Mesenchymal stem cell (in vitro differentiated cells and primary cell): ENCODE data around the gene CELSR1.

Source experiments
- DNase-seq: peaks from one replicate; pipeline ENCODE4 v3.0.0-alpha.2; 2013
- H2AFZ ChIP-seq: one replicate; pipeline ENCODE4 v1.6.1; 2013; ENCODE audit warnings: low read depth, mild to moderate bottlenecking, control low read depth, inconsistent platforms, low read length, moderate library complexity
- H2AK5ac ChIP-seq: 2 replicates; pipeline ENCODE4 v1.6.1; 2013; ENCODE audit warnings: low read length, moderate library complexity, mild to moderate bottlenecking, inconsistent platforms; ENCODE audit not compliant: severe bottlenecking
- H2BK120ac ChIP-seq: one replicate; pipeline ENCODE4 v1.6.1; 2013; ENCODE audit warnings: low read depth, mild to moderate bottlenecking, inconsistent platforms, low read length, moderate library complexity
- H2BK12ac ChIP-seq, 2 experiments: one replicate each; pipeline ENCODE4 v1.6.1; 2013; ENCODE audit warnings: inconsistent platforms in 2 of 2, low read length in 2 of 2, mild to moderate bottlenecking in 2 of 2, moderate library complexity in 2 of 2, control low read depth in 1 of 2
- H2BK15ac ChIP-seq: one replicate; pipeline ENCODE4 v1.6.1; 2013; ENCODE audit warnings: mild to moderate bottlenecking, low read depth, inconsistent platforms; ENCODE audit not compliant: poor library complexity, severe bottlenecking
- H2BK5ac ChIP-seq: 2 replicates; pipeline ENCODE4 v1.6.1; 2013; ENCODE audit warnings: low read depth, mild to moderate bottlenecking, low read length, control low read depth, inconsistent platforms; ENCODE audit not compliant: poor library complexity, severe bottlenecking
- H3K14ac ChIP-seq, 2 experiments: one replicate each; pipeline ENCODE4 v1.6.1; 2013; ENCODE audit warnings: inconsistent platforms in 2 of 2, low read length in 2 of 2, control low read depth in 1 of 2, mild to moderate bottlenecking in 1 of 2, moderate library complexity in 1 of 2
- H3K18ac ChIP-seq, 2 experiments: one replicate each; pipeline ENCODE4 v1.6.1; 2013; ENCODE audit warnings: inconsistent platforms in 2 of 2, low read length in 2 of 2, control low read depth in 1 of 2, low read depth in 1 of 2, mild to moderate bottlenecking in 1 of 2
- H3K23ac ChIP-seq, 2 experiments: one replicate each; pipeline ENCODE4 v1.6.1; 2013; ENCODE audit warnings: inconsistent platforms in 2 of 2, low read length in 2 of 2, mild to moderate bottlenecking in 2 of 2, moderate library complexity in 2 of 2, control low read depth in 1 of 2
- H3K27ac ChIP-seq: 2 replicates; pipeline ENCODE4 v1.5.1; 2013; ENCODE audit warnings: mild to moderate bottlenecking, moderate library complexity, low read length, control low read depth, inconsistent platforms; ENCODE audit not compliant: poor library complexity, severe bottlenecking
- H3K27me3 ChIP-seq, 2 experiments: 2 replicates each; pipeline versions ENCODE4 v1.6.1 to v1.7.0; 2013; ENCODE audit warnings: low read length in 2 of 2, mild to moderate bottlenecking in 2 of 2, moderate library complexity in 2 of 2, control low read depth in 1 of 2, inconsistent platforms in 1 of 2; ENCODE audit not compliant: control insufficient read depth in 1 of 2, insufficient read depth in 1 of 2
- H3K36me3 ChIP-seq, 2 experiments: 2 replicates each; pipeline versions ENCODE4 v1.6.1 to v1.7.0; 2013; ENCODE audit warnings: low read length in 2 of 2, control low read depth in 1 of 2, inconsistent platforms in 1 of 2, low read depth in 1 of 2, mild to moderate bottlenecking in 1 of 2; ENCODE audit not compliant: insufficient read depth in 2 of 2, control insufficient read depth in 1 of 2
- H3K4ac ChIP-seq, 2 experiments: one replicate each; pipeline ENCODE4 v1.6.1; 2013; ENCODE audit warnings: inconsistent platforms in 2 of 2, low read length in 2 of 2, mild to moderate bottlenecking in 2 of 2, moderate library complexity in 2 of 2, control low read depth in 1 of 2, low read depth in 1 of 2
- H3K4me1 ChIP-seq: 2 replicates; pipeline ENCODE4 v1.6.1; 2013; ENCODE audit warnings: low read depth, low read length, control low read depth; ENCODE audit not compliant: control insufficient read depth, insufficient read depth
- H3K4me2 ChIP-seq: 2 replicates; pipeline ENCODE4 v1.6.1; 2013; ENCODE audit warnings: low read length, mild to moderate bottlenecking, inconsistent platforms; ENCODE audit not compliant: poor library complexity, severe bottlenecking
- H3K4me3 ChIP-seq, 2 experiments: 2 replicates each; pipeline versions ENCODE4 v1.5.1 to v1.7.0; 2013; ENCODE audit warnings: low read length in 2 of 2, mild to moderate bottlenecking in 2 of 2, control low read depth in 1 of 2, low read depth in 1 of 2; ENCODE audit not compliant: insufficient read depth in 1 of 2
- H3K79me1 ChIP-seq: replicated peaks from 2 replicates; pipeline ENCODE4 v1.6.1; 2013; ENCODE audit warnings: mild to moderate bottlenecking, control low read depth, low read length, inconsistent platforms; ENCODE audit not compliant: poor library complexity, severe bottlenecking
- H3K9ac ChIP-seq: 2 replicates; pipeline ENCODE4 v1.7.0; 2013; ENCODE audit warnings: mild to moderate bottlenecking, low read length, moderate library complexity
- H3K9me3 ChIP-seq: 2 replicates; pipeline ENCODE4 v1.7.0; 2013; ENCODE audit warnings: mild to moderate bottlenecking, low read length; ENCODE audit not compliant: control insufficient read depth
- H4K8ac ChIP-seq: one replicate; pipeline ENCODE4 v1.6.1; 2013; ENCODE audit warnings: inconsistent platforms, mild to moderate bottlenecking, low read length, moderate library complexity
- H4K91ac ChIP-seq: one replicate; pipeline ENCODE4 v1.6.1; 2013; ENCODE audit warnings: mild to moderate bottlenecking, low read length, inconsistent platforms
- WGBS: methylation state at CpG from one replicate; pipeline ENCODE4 v1.1.7; 2013; ENCODE audit warnings: mixed read lengths; 5-methylcytosine and 5-hydroxymethylcytosine counted together

CELSR1 gene

GRCh38 chr22:46349681-46350080, 187.7 kb downstream of the CELSR1 start:
- H2BK5ac ChIP-seq: no peak overlapping the region
- H3K4ac ChIP-seq: no peak overlapping the region
- WGBS: 91% methylated on average over 6 of the region's 6 CpGs
- H3K9me3 ChIP-seq: no peaks in the 10 kb centered on the region
- peaks cover 22% of the 10 kb centered on the region for H3K4me1 ChIP-seq
- H4K8ac ChIP-seq: no peak overlapping the region
- no peak for DNase-seq
- H3K27me3 ChIP-seq: no peaks in the 10 kb centered on the region
- H3K18ac ChIP-seq: no peak overlapping the region
- H4K91ac ChIP-seq: no peak overlapping the region
- peaks cover 51% of the 10 kb centered on the region for H3K79me1 ChIP-seq
- H2AFZ ChIP-seq: no peak overlapping the region
- H3K23ac ChIP-seq: no peak overlapping the region
- H3K36me3 ChIP-seq: peaks cover 80 to 99% of the 10 kb centered on the region in 2 experiments
- H2BK15ac ChIP-seq: no peak overlapping the region
- H2BK120ac ChIP-seq: no peak overlapping the region
- H3K27ac ChIP-seq: no peak overlapping the region
- H2BK12ac ChIP-seq: no peak overlapping the region
- H2AK5ac ChIP-seq: no peak overlapping the region
- H3K14ac ChIP-seq: no peak overlapping the region
- H3K9ac ChIP-seq: no peak overlapping the region
- H3K4me3 ChIP-seq: no peak overlapping the region
- H3K4me2 ChIP-seq: no peak overlapping the region

- no peaks in the 10 kb centered on the region for H3K9me3 ChIP-seq
Observed at GRCh38 chr22:46349238-46349637, 188.2 kb downstream of the CELSR1 start.

GRCh38 chr22:46348099-46348695, 189.2 kb downstream of the CELSR1 start:
- H3K14ac ChIP-seq: no peak overlapping the region

More at GRCh38 chr22:46349238-46349637, 188.2 kb downstream of the CELSR1 start:
- no peak overlapping the region for H4K91ac ChIP-seq
- H2BK12ac ChIP-seq: no peak overlapping the region
- no peak overlapping the region for H4K8ac ChIP-seq
- no peak overlapping the region for H3K4me2 ChIP-seq
- H3K27me3 ChIP-seq: no peaks in the 10 kb centered on the region
- peaks cover 21% of the 10 kb centered on the region for H3K4me1 ChIP-seq
- H3K14ac ChIP-seq: no peak overlapping the region
- H3K23ac ChIP-seq: no peak overlapping the region
- no peak overlapping the region for H3K27ac ChIP-seq
- peaks cover 80 to 99% of the 10 kb centered on the region in 2 experiments for H3K36me3 ChIP-seq
- no peak overlapping the region for H2AFZ ChIP-seq
- H2AK5ac ChIP-seq: no peak overlapping the region
- no peak for DNase-seq
- no peak overlapping the region for H2BK15ac ChIP-seq
- H3K4me3 ChIP-seq: no peak overlapping the region
- no peak overlapping the region for H3K4ac ChIP-seq
- H3K9ac ChIP-seq: no peak overlapping the region
- no peak overlapping the region for H2BK120ac ChIP-seq
- H3K79me1 ChIP-seq: peaks cover 53% of the 10 kb centered on the region
- no peak overlapping the region for H2BK5ac ChIP-seq
- WGBS: 93% methylated on average over 18 of the region's 18 CpGs
- no peak overlapping the region for H3K18ac ChIP-seq

GRCh38 chr22:46347646-46348045, 189.8 kb downstream of the CELSR1 start:
- no peak overlapping the region for H2AK5ac ChIP-seq

More at GRCh38 chr22:46348099-46348695, 189.2 kb downstream of the CELSR1 start:
- Histone ChIP-seq H3K27ac (no peak overlapping the region), H3K4me3 (no peak overlapping the region), H3K18ac (no peak overlapping the region), H3K27me3 (no peaks in the 10 kb centered on the region), H2BK120ac (no peak overlapping the region), H3K36me3 (peaks cover 76 to 99% of the 10 kb centered on the region in 2 experiments), H3K79me1 (peaks cover 51% of the 10 kb centered on the region), H3K4me1 (peaks cover 11% of the 10 kb centered on the region), H2BK5ac (no peak overlapping the region), H3K9me3 (no peaks in the 10 kb centered on the region), H3K23ac (no peak overlapping the region), H2BK12ac (no peak overlapping the region), H4K8ac (no peak overlapping the region), H3K4ac (no peak overlapping the region), H3K9ac (no peak overlapping the region), H4K91ac (no peak overlapping the region), H2AFZ (no peak overlapping the region), H3K4me2 (no peak overlapping the region), H2BK15ac (no peak overlapping the region), H2AK5ac (no peak overlapping the region)
- WGBS: 99% methylated on average over 15 of the region's 15 CpGs
- DNase-seq: no peak

More at GRCh38 chr22:46347646-46348045, 189.8 kb downstream of the CELSR1 start:
- Histone ChIP-seq H4K91ac (no peak overlapping the region), H2BK15ac (no peak overlapping the region), H4K8ac (no peak overlapping the region), H3K14ac (no peak overlapping the region), H2BK120ac (no peak overlapping the region), H3K4me1 (peaks cover 5% of the 10 kb centered on the region), H3K36me3 (peaks cover 72 to 99% of the 10 kb centered on the region in 2 experiments), H3K27ac (no peak overlapping the region), H2BK5ac (no peak overlapping the region), H3K27me3 (no peaks in the 10 kb centered on the region), H3K18ac (no peak overlapping the region), H2AFZ (no peak overlapping the region), H3K9ac (no peak overlapping the region), H3K4ac (no peak overlapping the region), H3K9me3 (no peaks in the 10 kb centered on the region), H3K4me2 (no peak overlapping the region), H3K79me1 (peaks cover 54% of the 10 kb centered on the region), H3K4me3 (no peak overlapping the region), H3K23ac (no peak overlapping the region), H2BK12ac (no peak overlapping the region)
- DNase-seq: no peak
- 93% methylated on average over 12 of the region's 12 CpGs for WGBS
